ENCODE measurements around the gene RAB9A.
"Not testable (repeated sequence)": the region's sequence is repeated elsewhere in the genome, so short reads cannot be mapped to it uniquely, and the experiment has no call there.

The RAB9A gene

GRCh38 chrX:13721371-13721770 is 32.4 kb downstream of the RAB9A start:
- H3K79me2 ChIP-seq (ENCODE audit: control insufficient read depth, low read length) = peaks cover 76% of the 10 kb centered on the region
- no peak for TF ChIP-seq CTCF (IDR thresholded peaks at IDR 0.05; ENCODE audit: low read depth, low read length, poor library complexity, severe bottlenecking)
- no peak for TF ChIP-seq EZH2phosphoT487 (IDR thresholded peaks at IDR 0.05; ENCODE audit: borderline replicate concordance, low read length)
- H3K27ac ChIP-seq (ENCODE audit: low read depth, low read length) = no peak overlapping the region

DNA sequence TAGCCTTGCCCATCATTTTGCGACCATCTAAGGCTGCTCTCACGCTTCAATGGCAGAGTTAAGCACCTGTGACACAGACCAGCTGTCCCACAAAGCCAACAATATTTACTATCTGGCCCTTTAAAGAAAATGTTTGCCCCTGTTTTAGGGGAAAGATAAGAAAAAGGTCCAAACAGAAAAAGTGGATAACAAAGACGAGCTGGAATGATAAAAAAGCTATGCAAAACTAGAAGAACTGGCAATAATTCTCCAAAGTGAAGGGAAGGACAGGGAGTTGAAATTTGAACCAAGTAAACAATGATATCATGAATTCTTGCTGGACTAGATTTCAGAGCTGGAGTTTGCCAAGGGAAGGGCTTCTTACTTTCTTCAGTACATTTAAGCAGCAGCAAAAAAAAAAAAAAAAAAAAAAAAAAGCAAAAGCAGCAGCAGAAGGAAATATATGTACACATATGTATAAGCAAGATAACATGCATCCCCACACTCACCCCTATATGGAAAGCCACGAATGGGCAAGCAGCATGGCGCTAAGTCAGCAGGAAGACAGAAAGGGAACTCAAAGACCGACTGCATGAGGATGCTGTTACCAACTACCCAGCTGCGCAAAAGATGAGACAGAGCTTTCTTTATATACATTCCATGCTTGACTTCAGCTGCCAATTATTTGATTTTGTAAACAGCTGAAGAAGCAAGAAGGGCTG is 33.0 kb downstream of the RAB9A start:
- Histone ChIP-seq H3K4me3 (ENCODE audit: low read length) (peak overlapping the region; percentile 30), H3K4me1 (ENCODE audit: control insufficient read depth, low read length) (peaks cover 55% of the 10 kb centered on the region), H3K27ac (ENCODE audit: low read depth, low read length) (peak overlapping the region; percentile 51), H3K9me2 (replicated peaks; ENCODE audit: control insufficient read depth, low read length) (no peaks in the 10 kb centered on the region), H3K36me3 (ENCODE audit: control insufficient read depth, low read length) (peaks cover 46% of the 10 kb centered on the region), H3K27me3 (ENCODE audit: control insufficient read depth, low read length) (no peaks in the 10 kb centered on the region), H3K9me3 (ENCODE audit: control insufficient read depth, insufficient read depth, low read length) (no peaks in the 10 kb centered on the region), H3K79me2 (ENCODE audit: control insufficient read depth, low read length) (peaks cover 80% of the 10 kb centered on the region), H3F3A (ENCODE audit: control insufficient read depth, insufficient read depth) (0 out of 2 replicates have a peak, but pooled peaks cover 3% of the 10 kb centered on the region), H4K20me1 (ENCODE audit: control insufficient read depth, insufficient read depth, low read depth, low read length) (no peaks in the 10 kb centered on the region), H3K4me2 (ENCODE audit: low read length) (peak overlapping the region; percentile 58)
- TF ChIP-seq CTCF (IDR thresholded peaks at IDR 0.05; ENCODE audit: low read depth, low read length, poor library complexity, severe bottlenecking) (no peak), EZH2phosphoT487 (IDR thresholded peaks at IDR 0.05; ENCODE audit: borderline replicate concordance, low read length) (no peak)

More at GRCh38 chrX:13721371-13721770, 32.4 kb downstream of the RAB9A start:
- Histone ChIP-seq H3K4me2 (ENCODE audit: low read length) (no peak overlapping the region), H3F3A (ENCODE audit: control insufficient read depth, insufficient read depth) (0 out of 2 replicates have a peak, but pooled peaks cover 3% of the 10 kb centered on the region), H3K4me1 (ENCODE audit: control insufficient read depth, low read length) (peaks cover 55% of the 10 kb centered on the region), H3K9me3 (ENCODE audit: control insufficient read depth, insufficient read depth, low read length) (no peaks in the 10 kb centered on the region), H3K36me3 (ENCODE audit: control insufficient read depth, low read length) (peaks cover 48% of the 10 kb centered on the region), H4K20me1 (ENCODE audit: control insufficient read depth, insufficient read depth, low read depth, low read length) (no peaks in the 10 kb centered on the region), H3K4me3 (ENCODE audit: low read length) (no peak overlapping the region), H3K9me2 (replicated peaks; ENCODE audit: control insufficient read depth, low read length) (no peaks in the 10 kb centered on the region), H3K27me3 (ENCODE audit: control insufficient read depth, low read length) (no peaks in the 10 kb centered on the region)

DNA sequence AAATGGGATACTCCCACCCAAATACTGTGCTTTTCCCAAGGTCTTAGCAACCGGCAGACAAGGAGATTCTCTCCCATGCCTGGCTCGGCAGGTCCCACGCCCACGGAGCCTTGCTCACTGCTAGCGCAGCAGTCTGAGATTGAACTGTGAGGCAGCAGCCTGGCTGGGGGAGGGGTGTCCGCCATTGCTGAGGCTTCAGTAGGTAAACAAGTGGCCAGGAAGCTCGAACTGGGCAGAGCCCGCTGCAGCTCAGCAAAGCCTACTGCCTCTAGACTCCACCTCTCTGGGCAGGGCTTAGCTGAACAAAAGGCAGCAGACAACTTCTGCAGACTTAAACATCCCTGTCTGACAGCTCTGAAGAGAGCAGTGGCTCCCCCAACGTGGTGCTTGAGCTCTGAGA is 36.0 kb downstream of the RAB9A start:
- Histone ChIP-seq H3K79me2 (ENCODE audit: control insufficient read depth, low read length) (peaks cover 96% of the 10 kb centered on the region), H3K36me3 (ENCODE audit: control insufficient read depth, low read length) (peaks cover 25% of the 10 kb centered on the region)

GRCh38 chrX:13726583-13726982 is 37.7 kb downstream of the RAB9A start:
- H3K27ac ChIP-seq (ENCODE audit: low read depth, low read length); H3K27me3 ChIP-seq (ENCODE audit: control insufficient read depth, low read length); H4K20me1 ChIP-seq (ENCODE audit: control insufficient read depth, insufficient read depth, low read depth, low read length); H3K9me3 ChIP-seq (ENCODE audit: control insufficient read depth, insufficient read depth, low read length); H3K4me2 ChIP-seq (ENCODE audit: low read length); H3K4me3 ChIP-seq (ENCODE audit: low read length); H3K9me2 ChIP-seq (replicated peaks; ENCODE audit: control insufficient read depth, low read length); H3F3A ChIP-seq (ENCODE audit: control insufficient read depth, insufficient read depth): not testable (repeated sequence)
- Histone ChIP-seq H3K36me3 (ENCODE audit: control insufficient read depth, low read length) (peaks cover 17% of the 10 kb centered on the region), H3K79me2 (ENCODE audit: control insufficient read depth, low read length) (peaks cover 92% of the 10 kb centered on the region), H3K4me1 (ENCODE audit: control insufficient read depth, low read length) (peaks cover 51% of the 10 kb centered on the region)

More for the DNA sequence above, 36.0 kb downstream of the RAB9A start:
- peaks cover 54% of the 10 kb centered on the region for H3K4me1 ChIP-seq (ENCODE audit: control insufficient read depth, low read length)
- H3K4me2 ChIP-seq (ENCODE audit: low read length); H3K27me3 ChIP-seq (ENCODE audit: control insufficient read depth, low read length); H3K27ac ChIP-seq (ENCODE audit: low read depth, low read length); H3K9me3 ChIP-seq (ENCODE audit: control insufficient read depth, insufficient read depth, low read length); H3F3A ChIP-seq (ENCODE audit: control insufficient read depth, insufficient read depth); H3K9me2 ChIP-seq (replicated peaks; ENCODE audit: control insufficient read depth, low read length); H3K4me3 ChIP-seq (ENCODE audit: low read length); H4K20me1 ChIP-seq (ENCODE audit: control insufficient read depth, insufficient read depth, low read depth, low read length): not testable (repeated sequence)

DNA sequence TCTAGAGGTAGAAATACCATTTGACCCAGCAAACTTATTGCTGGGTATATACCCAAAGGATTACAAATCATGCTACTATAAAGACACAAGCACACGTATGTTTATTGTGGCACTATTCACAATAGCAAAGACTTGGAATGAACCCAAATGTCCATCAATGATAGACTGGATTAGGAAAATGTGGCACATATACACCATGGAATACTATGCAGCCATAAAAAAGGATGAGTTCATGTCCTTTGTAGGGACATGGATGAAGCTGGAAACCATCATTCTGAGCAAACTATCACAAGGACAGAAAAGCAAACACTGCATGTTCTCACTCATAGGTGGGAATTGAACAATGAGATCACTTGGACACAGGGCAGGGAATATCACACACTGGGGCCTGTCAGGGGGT is 41.6 kb downstream of the RAB9A start:
- Histone ChIP-seq H3K4me1 (ENCODE audit: control insufficient read depth, low read length) (peaks cover 24% of the 10 kb centered on the region), H3K36me3 (ENCODE audit: control insufficient read depth, low read length) (peaks cover 43% of the 10 kb centered on the region), H3F3A (ENCODE audit: control insufficient read depth, insufficient read depth) (peaks cover 12% of the 10 kb centered on the region), H3K79me2 (ENCODE audit: control insufficient read depth, low read length) (peaks cover 84% of the 10 kb centered on the region)
- H3K4me2 ChIP-seq (ENCODE audit: low read length); H3K9me2 ChIP-seq (replicated peaks; ENCODE audit: control insufficient read depth, low read length); H3K9me3 ChIP-seq (ENCODE audit: control insufficient read depth, insufficient read depth, low read length); H4K20me1 ChIP-seq (ENCODE audit: control insufficient read depth, insufficient read depth, low read depth, low read length); H3K27ac ChIP-seq (ENCODE audit: low read depth, low read length); H3K4me3 ChIP-seq (ENCODE audit: low read length); H3K27me3 ChIP-seq (ENCODE audit: control insufficient read depth, low read length): not testable (repeated sequence)

Data from DOHH2 (cell line).